Measurements from ENCODE around the gene ZNF275. TPM values are rescaled to one million over a fixed set of nuclear protein-coding genes. Genes with fewer than 3 reads are reported as not detected.

The ZNF275 gene
- total RNA-seq, 1 experiment from 2014 or later = 9.8 TPM

- TF ChIP-seq ARID4B (CRISPR knock-in tag; IDR thresholded peaks at IDR 0.05; ENCODE audit: borderline replicate concordance) (no peak), ZNF396 (CRISPR knock-in tag; IDR thresholded peaks at IDR 0.05; ENCODE audit: borderline replicate concordance) (no peak), ATF1 (CRISPR knock-in tag; IDR thresholded peaks at IDR 0.05) (no peak), TEAD1 (CRISPR knock-in tag; IDR thresholded peaks at IDR 0.05) (no peak), NR1H2 (CRISPR knock-in tag; IDR thresholded peaks at IDR 0.05) (no peak)
Measured at GRCh38 chrX:153349952-153350351, 16.0 kb downstream of the ZNF275 start (continued).

- Mint-ChIP-seq H3K4me1 (peaks cover 12% of the 10 kb centered on the region), H3K27me3 (ENCODE audit: low read depth) (no peaks in the 10 kb centered on the region; the same call in 1 of the 2 replicates), H3K27ac (no peak overlapping the region), H3K36me3 (peaks cover 22% of the 10 kb centered on the region), H3K4me3 (no peak overlapping the region), H3K9me3 (peaks cover 6% of the 10 kb centered on the region)
- ChIA-PET CTCF (interaction anchor here (0.9 to 1.3 kb wide), 2 partner anchors 9 to 109 kb away, joined by 3 read pairs; no protein-coding TSS in a partner anchor), POLR2A (no interaction called here)
- ATAC-seq (no peak), DNase-seq (ENCODE audit: low spot score) (no peak)
- TF ChIP-seq SMAD3 (CRISPR knock-in tag; IDR thresholded peaks at IDR 0.05; ENCODE audit: borderline replicate concordance) = no peak
- no peak for TF ChIP-seq STAT6 (CRISPR knock-in tag; conservative IDR thresholded peaks at IDR 0.05; ENCODE audit: low read depth)
- TF ChIP-seq CBFB (CRISPR knock-in tag; IDR thresholded peaks at IDR 0.05; ENCODE audit: low read depth) = no peak
- TF ChIP-seq AFF4 (CRISPR knock-in tag; IDR thresholded peaks at IDR 0.05; ENCODE audit: borderline replicate concordance) = no peak
- TF ChIP-seq JAZF1 (CRISPR knock-in tag; IDR thresholded peaks at IDR 0.05) = no peak
- no peak for TF ChIP-seq RORB (CRISPR knock-in tag; IDR thresholded peaks at IDR 0.05)
Measured at GRCh38 chrX:153351981-153352380, 18.0 kb downstream of the ZNF275 start.

GRCh38 chrX:153352858-153353257, 18.9 kb downstream of the ZNF275 start:
- Mint-ChIP-seq H3K27me3 (ENCODE audit: low read depth) (peaks cover 2% of the 10 kb centered on the region), H3K4me3 (no peak overlapping the region), H3K9me3 (peaks cover 13% of the 10 kb centered on the region), H3K27ac (no peak overlapping the region), H3K4me1 (peaks cover 12% of the 10 kb centered on the region), H3K36me3 (peaks cover 26% of the 10 kb centered on the region)
- TF ChIP-seq ZNF423 (CRISPR knock-in tag; IDR thresholded peaks at IDR 0.05) = peak; percentile 74
- no peak for TF ChIP-seq TEAD1 (CRISPR knock-in tag; IDR thresholded peaks at IDR 0.05)
- no peak for TF ChIP-seq SMAD3 (CRISPR knock-in tag; IDR thresholded peaks at IDR 0.05; ENCODE audit: borderline replicate concordance)
- ChIA-PET CTCF (interaction anchor here (0.9 to 1.3 kb wide), 2 partner anchors 10 to 108 kb away, joined by 3 read pairs; no protein-coding TSS in a partner anchor), POLR2A (no interaction called here)
- no peak for DNase-seq (ENCODE audit: low spot score)
- no peak for ATAC-seq

Data from WTC11 (cell line).